Adrenal gland (tissue), 5 donors: ENCODE data around the gene SLC6A1.

Source experiments
- CTCF ChIP-seq, 6 experiments: fragments of 450-650 bp in 4 of 6; fragments of 200-600 bp in 2 of 6; sonication (generic) in 1 of 6; IDR thresholded peaks; 1 replicate in 5 of 6; 2 replicates in 1 of 6; pipeline versions ENCODE4 v1.5.1 to v1.8.0; 2016 to 2021; ENCODE audit warnings: antibody characterized with exemption in 6 of 6, mild to moderate bottlenecking in 2 of 6, moderate library complexity in 1 of 6
- POLR2A ChIP-seq, 2 donors: fragments of 450-650 bp; IDR thresholded peaks; one replicate each; pipeline ENCODE4 v1.6.1; 2017; ENCODE audit warnings: antibody characterized with exemption in 2 of 2, mild to moderate bottlenecking in 2 of 2, moderate library complexity in 1 of 2
- donor health status: DM: no; HTN: no; CAD: no.

DNA sequence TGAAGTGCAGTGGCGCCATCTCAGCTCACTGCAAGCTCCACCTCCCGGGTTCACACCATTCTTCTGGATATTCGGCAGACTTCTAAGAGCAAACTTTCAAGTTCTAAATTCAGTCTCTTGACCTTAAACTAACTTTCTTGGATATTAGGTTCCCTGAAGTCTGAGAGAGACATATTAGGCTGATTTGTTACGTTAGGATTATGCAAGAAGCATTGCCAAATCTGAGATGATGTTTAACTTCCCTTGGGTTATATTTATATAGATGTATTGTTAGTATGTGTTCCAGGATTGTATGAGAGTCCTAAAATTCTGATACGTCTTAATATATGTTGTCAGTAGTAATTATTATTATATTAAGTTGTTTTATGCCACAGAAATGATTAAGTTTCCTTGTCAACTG, 80.1 kb downstream of the SLC6A1 start:
- no peak for TF ChIP-seq POLR2A (IDR thresholded peaks at IDR 0.05)
- TF ChIP-seq CTCF (IDR thresholded peaks at IDR 0.05), result no peak
